GM19240 (cell line): ENCODE results near the gene UFSP1.
A peak's percentile ranks its signal among the peaks of the same experiment; 100 is the strongest.

ENCODE experiments used
- DNase-seq: peaks from one replicate; pipeline ENCODE4 v3.0.0; 2011; ENCODE audit warnings: low spot score; ENCODE audit not compliant: insufficient read length

UFSP1 gene

GRCh38 chr7:100882785-100883526 lies 6.6 kb downstream of the UFSP1 start:
- no peak for DNase-seq

- no peak for DNase-seq
Measured at GRCh38 chr7:100882201-100882600, 7.3 kb downstream of the UFSP1 start.

GRCh38 chr7:100881136-100881535 lies 8.4 kb downstream of the UFSP1 start:
- no peak for DNase-seq

GRCh38 chr7:100880645-100881044 lies 8.9 kb downstream of the UFSP1 start:
- DNase-seq = no peak

GRCh38 chr7:100879685-100880261 lies 9.7 kb downstream of the UFSP1 start:
- no peak for DNase-seq

GRCh38 chr7:100878685-100879084 lies 10.8 kb downstream of the UFSP1 start:
- no peak for DNase-seq

GRCh38 chr7:100878013-100878412 lies 11.5 kb downstream of the UFSP1 start:
- no peak for DNase-seq

- peak; percentile 55 for DNase-seq
Measured at GRCh38 chr7:100875356-100875751, 14.2 kb downstream of the UFSP1 start.

- peak; percentile 97 for DNase-seq
Measured at GRCh38 chr7:100874577-100875355, 14.7 kb downstream of the UFSP1 start, which contains the start of gene SRRT. Gene SRRT, plus strand, starts transcription at chr7:100875103. Its CDS starts 488 bp downstream, at chr7:100875591.

GRCh38 chr7:100874300-100874576 lies 15.3 kb downstream of the UFSP1 start:
- DNase-seq = no peak

GRCh38 chr7:100873599-100874299 lies 15.8 kb downstream of the UFSP1 start:
- DNase-seq = no peak

GRCh38 chr7:100867776-100868485 lies 21.6 kb downstream of the UFSP1 start:
- DNase-seq = no peak

GRCh38 chr7:100867040-100867775 lies 22.3 kb downstream of the UFSP1 start, which contains the start of gene TRIP6:
Gene TRIP6, plus strand, starts transcription at chr7:100867387. Its CDS starts 111 bp downstream, at chr7:100867498.
- no peak for DNase-seq

GRCh38 chr7:100866729-100867039 lies 22.8 kb downstream of the UFSP1 start:
- no peak for DNase-seq

GRCh38 chr7:100865938-100866728 lies 23.4 kb downstream of the UFSP1 start:
- no peak for DNase-seq

GRCh38 chr7:100865372-100865911 lies 24.1 kb downstream of the UFSP1 start:
- DNase-seq = no peak

- DNase-seq = no peak
Measured at GRCh38 chr7:100864263-100864845, 25.2 kb downstream of the UFSP1 start.

GRCh38 chr7:100863406-100863950 lies 26.0 kb downstream of the UFSP1 start:
- no peak for DNase-seq

- DNase-seq = no peak
Measured at GRCh38 chr7:100861616-100861985, 27.9 kb downstream of the UFSP1 start.
